Measurements from ENCODE around the gene DHRSX. TPM values are rescaled to one million over a fixed set of nuclear protein-coding genes. Genes with fewer than 3 reads are reported as not detected.

DHRSX gene
- total and polyA plus RNA-seq, 9 of the 15 experiments (the other 6 are each of a cell fraction or from before 2014, with no cell fraction given), result 0.59 to 11.0 (median 6.2) TPM

GRCh38 chrX:2463973-2464676 is 36.7 kb downstream of the DHRSX start (continued):
- TF ChIP-seq CHD4 (IDR thresholded peaks at IDR 0.05; ENCODE audit: insufficient read depth, insufficient replicate concordance, low read depth, low read length, poor library complexity, severe bottlenecking) (peak; percentile 97), ZNF707 (CRISPR knock-in tag; conservative IDR thresholded peaks at IDR 0.05) (no peak), THAP12 (CRISPR knock-in tag; IDR thresholded peaks at IDR 0.05) (no peak), MGA (IDR thresholded peaks at IDR 0.05) (peak; percentile 74), JUN (IDR thresholded peaks at IDR 0.05; ENCODE audit: borderline replicate concordance, low read depth, low read length) (no peak), JUN (CRISPR knock-in tag; IDR thresholded peaks at IDR 0.05; ENCODE audit: borderline replicate concordance) (no peak), ASH1L (IDR thresholded peaks at IDR 0.05; ENCODE audit: borderline replicate concordance, low read depth, partially characterized antibody) (no peak), NCOR1 (IDR thresholded peaks at IDR 0.05) (peak; percentile 60), CCAR2 (IDR thresholded peaks at IDR 0.05; ENCODE audit: low read depth, low read length) (no peak), MCM7 (IDR thresholded peaks at IDR 0.05) (no peak), HLTF (IDR thresholded peaks at IDR 0.05) (no peak), ZNF41 (CRISPR knock-in tag; conservative IDR thresholded peaks at IDR 0.05) (no peak), MTA3 (IDR thresholded peaks at IDR 0.05; ENCODE audit: borderline replicate concordance) (0 out of 2 replicates have a peak, but pooled peaks have one; percentile 22), FOXA1 (IDR thresholded peaks at IDR 0.05; ENCODE audit: borderline replicate concordance) (no peak)
